ENCODE measurements around the gene TAC4. TPM values are rescaled to one million over a fixed set of nuclear protein-coding genes. Genes with fewer than 3 reads are reported as not detected.

TAC4 gene
- total and polyA plus RNA-seq, 2 donors (not counting 1 experiment from before 2014, with no cell fraction given) = not detected

DNA sequence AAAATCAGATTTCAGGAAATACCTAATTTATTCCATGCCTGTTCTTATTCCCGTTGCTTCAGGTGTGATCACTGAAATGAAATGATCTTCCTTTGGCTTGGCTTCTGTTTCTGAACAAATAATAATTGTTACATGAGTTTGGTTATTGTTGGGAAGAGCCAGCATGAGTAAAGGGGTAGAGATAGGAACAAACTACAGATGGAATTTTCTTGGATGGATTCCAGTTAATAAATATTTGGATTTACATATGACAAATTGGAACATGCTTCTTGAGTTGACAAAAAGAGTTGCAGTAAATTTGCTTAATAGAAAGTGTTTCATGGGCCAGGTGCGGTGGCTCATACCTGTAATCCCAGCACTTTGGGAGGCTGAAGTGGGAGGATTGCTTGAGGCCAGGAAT, 28.2 kb downstream of the TAC4 start:
- no peaks in the 10 kb centered on the region for H3K27me3 ChIP-seq (replicated peaks in 1 of 4; ENCODE audit: control extremely low read depth in 1 of 4, control insufficient read depth in 3 of 4, insufficient read depth in 4 of 4, low read length in 3 of 4)
- H3K4me3 ChIP-seq (ENCODE audit: control extremely low read depth in 1 of 5, extremely low read depth in 1 of 5, insufficient read depth in 1 of 5, low read depth in 2 of 5, low read length in 4 of 5) = no peak overlapping the region
- no peaks in the 10 kb centered on the region for H3K9me3 ChIP-seq (ENCODE audit: control extremely low read depth in 1 of 3, control insufficient read depth in 2 of 3, insufficient read depth in 1 of 3, low read length in 2 of 3)
- intact Hi-C loops (cut with micrococcal nuclease) = no loop called here
- TF ChIP-seq, protein P1, sequence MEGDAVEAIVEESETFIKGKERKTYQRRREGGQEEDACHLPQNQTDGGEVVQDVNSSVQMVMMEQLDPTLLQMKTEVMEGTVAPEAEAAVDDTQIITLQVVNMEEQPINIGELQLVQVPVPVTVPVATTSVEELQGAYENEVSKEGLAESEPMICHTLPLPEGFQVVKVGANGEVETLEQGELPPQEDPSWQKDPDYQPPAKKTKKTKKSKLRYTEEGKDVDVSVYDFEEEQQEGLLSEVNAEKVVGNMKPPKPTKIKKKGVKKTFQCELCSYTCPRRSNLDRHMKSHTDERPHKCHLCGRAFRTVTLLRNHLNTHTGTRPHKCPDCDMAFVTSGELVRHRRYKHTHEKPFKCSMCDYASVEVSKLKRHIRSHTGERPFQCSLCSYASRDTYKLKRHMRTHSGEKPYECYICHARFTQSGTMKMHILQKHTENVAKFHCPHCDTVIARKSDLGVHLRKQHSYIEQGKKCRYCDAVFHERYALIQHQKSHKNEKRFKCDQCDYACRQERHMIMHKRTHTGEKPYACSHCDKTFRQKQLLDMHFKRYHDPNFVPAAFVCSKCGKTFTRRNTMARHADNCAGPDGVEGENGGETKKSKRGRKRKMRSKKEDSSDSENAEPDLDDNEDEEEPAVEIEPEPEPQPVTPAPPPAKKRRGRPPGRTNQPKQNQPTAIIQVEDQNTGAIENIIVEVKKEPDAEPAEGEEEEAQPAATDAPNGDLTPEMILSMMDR (IDR thresholded peaks at IDR 0.05) = no peak
- TF ChIP-seq EZH2 (IDR thresholded peaks at IDR 0.05; ENCODE audit: borderline replicate concordance, insufficient read depth, low read depth, low read length, poor library complexity, severe bottlenecking) = no peak
- H3K79me2 ChIP-seq (ENCODE audit: control insufficient read depth, insufficient read depth, low read length) = no peaks in the 10 kb centered on the region
- ChIA-PET CTCF (no interaction called here), POLR2A (interaction anchor here (0.6 kb wide), 1 partner anchor 112 kb away, joined by 3 read pairs; no protein-coding TSS in a partner anchor)
- Mint-ChIP-seq H3K27ac (no peak overlapping the region), H3K4me3 (no peak overlapping the region), H3K9me3 (ENCODE audit: insufficient read depth) (no peaks in the 10 kb centered on the region), H3K4me1 (no peaks in the 10 kb centered on the region), H3K27me3 (no peaks in the 10 kb centered on the region)
- no peak overlapping the region for H3K9ac ChIP-seq (ENCODE audit: low read length)
- H3K4me2 ChIP-seq (replicated peaks; ENCODE audit: low read depth, low read length, poor library complexity, severe bottlenecking) = no peak overlapping the region
- ATAC-seq (ENCODE audit: low read depth) (no peak), DNase-seq (no peak)
- no peak overlapping the region for H2AFZ ChIP-seq (ENCODE audit: insufficient read depth, low read depth, low read length, poor library complexity, severe bottlenecking)
- peaks cover 23% of the 10 kb centered on the region for H4K20me1 ChIP-seq (ENCODE audit: control insufficient read depth, insufficient read depth, low read length, poor library complexity, severe bottlenecking)
- WGBS (ENCODE audit: insufficient coverage) = 100% methylated on average over 1 of the region's 2 CpGs
- no peaks in the 10 kb centered on the region for H3K4me1 ChIP-seq (ENCODE audit: control insufficient read depth in 2 of 2, insufficient read depth in 2 of 2, low read length in 2 of 2)
- H3K27ac ChIP-seq (ENCODE audit: low read length in 2 of 2) = no peak overlapping the region
- H3K36me3 ChIP-seq (replicated peaks in 1 of 2; ENCODE audit: control extremely low read depth in 1 of 2, control insufficient read depth in 1 of 2, extremely low read depth in 1 of 2, insufficient read depth in 2 of 2, low read length in 1 of 2) = peaks cover 24 to 88% of the 10 kb centered on the region in 2 experiments

DNA sequence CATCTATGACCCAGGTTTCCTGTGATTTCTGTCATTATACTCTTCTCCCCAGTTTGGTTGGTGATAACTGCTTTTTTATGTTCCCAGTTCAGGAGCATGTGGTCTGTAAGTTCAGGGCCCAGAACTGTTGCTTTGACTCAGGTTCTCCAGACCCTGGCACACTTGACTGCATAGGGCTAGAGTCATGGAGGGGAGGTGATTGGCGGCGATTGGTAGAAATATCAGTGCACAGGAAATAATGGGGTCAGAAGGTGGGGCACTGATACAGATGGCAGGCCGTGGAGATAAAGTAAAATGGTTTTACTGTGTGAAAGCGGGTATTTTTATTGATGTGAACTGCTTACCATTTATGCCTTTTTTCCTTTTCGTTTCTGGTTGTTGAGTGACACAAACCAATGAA, 28.7 kb downstream of the TAC4 start:
- Mint-ChIP-seq H3K4me3 (no peak overlapping the region), H3K9me3 (ENCODE audit: insufficient read depth) (no peaks in the 10 kb centered on the region), H3K4me1 (no peaks in the 10 kb centered on the region), H3K27me3 (no peaks in the 10 kb centered on the region), H3K27ac (no peak overlapping the region)
- Histone ChIP-seq H3K36me3 (replicated peaks in 1 of 2; ENCODE audit: control extremely low read depth in 1 of 2, control insufficient read depth in 1 of 2, extremely low read depth in 1 of 2, insufficient read depth in 2 of 2, low read length in 1 of 2) (peaks cover 27 to 88% of the 10 kb centered on the region in 2 experiments), H3K27me3 (replicated peaks in 1 of 4; ENCODE audit: control extremely low read depth in 1 of 4, control insufficient read depth in 3 of 4, insufficient read depth in 4 of 4, low read length in 3 of 4) (no peaks in the 10 kb centered on the region), H3K4me1 (ENCODE audit: control insufficient read depth in 2 of 2, insufficient read depth in 2 of 2, low read length in 2 of 2) (no peaks in the 10 kb centered on the region), H3K9ac (ENCODE audit: low read length) (no peak overlapping the region), H3K27ac (ENCODE audit: low read length in 2 of 2) (no peak overlapping the region), H3K9me3 (ENCODE audit: control extremely low read depth in 1 of 3, control insufficient read depth in 2 of 3, insufficient read depth in 1 of 3, low read length in 2 of 3) (no peaks in the 10 kb centered on the region), H4K20me1 (ENCODE audit: control insufficient read depth, insufficient read depth, low read length, poor library complexity, severe bottlenecking) (peaks cover 28% of the 10 kb centered on the region), H3K4me2 (replicated peaks; ENCODE audit: low read depth, low read length, poor library complexity, severe bottlenecking) (no peak overlapping the region), H2AFZ (ENCODE audit: insufficient read depth, low read depth, low read length, poor library complexity, severe bottlenecking) (no peak overlapping the region), H3K79me2 (ENCODE audit: control insufficient read depth, insufficient read depth, low read length) (peaks cover 2% of the 10 kb centered on the region), H3K4me3 (ENCODE audit: control extremely low read depth in 1 of 5, extremely low read depth in 1 of 5, insufficient read depth in 1 of 5, low read depth in 2 of 5, low read length in 4 of 5) (no peak overlapping the region)
- DNase-seq (no peak), ATAC-seq (ENCODE audit: low read depth) (no peak)
- POLR2A ChIA-PET = no interaction called here
- intact Hi-C loops (cut with micrococcal nuclease) = no loop called here
- TF ChIP-seq, protein P1 (IDR thresholded peaks at IDR 0.05) = no peak
- no peak for TF ChIP-seq EZH2 (IDR thresholded peaks at IDR 0.05; ENCODE audit: borderline replicate concordance, insufficient read depth, low read depth, low read length, poor library complexity, severe bottlenecking)
- CTCF ChIA-PET = no interaction called here
- 96% methylated on average over 4 of the region's 5 CpGs for WGBS (ENCODE audit: insufficient coverage)

Data from B cell (primary cell).